Aorta (tissue), 5 donors: Measurements from ENCODE around the gene JSRP1. TPM values are rescaled to one million over a fixed set of nuclear protein-coding genes. Genes with fewer than 3 reads are reported as not detected.

Experiments
- ATAC-seq: fragments of 200-7000 bp; cut with Tn5 transposase; one replicate; pipeline ENCODE4 v1.9.1; 2022; ENCODE audit warnings: moderate library complexity; ENCODE audit not compliant: low FRiP score
- DNase-seq, 2 donors: peaks; one replicate each; pipeline ENCODE4 v3.0.0-alpha.2; 2020
- H3K27ac ChIP-seq, 2 donors: one replicate each; pipeline ENCODE4 v1.5.1; 2013; ENCODE audit warnings: low read length in 2 of 2, mild to moderate bottlenecking in 2 of 2, moderate library complexity in 2 of 2, control low read depth in 1 of 2, inconsistent platforms in 1 of 2, low read depth in 1 of 2
- H3K27me3 ChIP-seq, 2 donors: one replicate each; pipeline ENCODE4 v1.6.1; 2013; ENCODE audit warnings: control low read depth in 1 of 2, low read length in 1 of 2, mild to moderate bottlenecking in 1 of 2, moderate library complexity in 1 of 2; ENCODE audit not compliant: insufficient read depth in 2 of 2, control insufficient read depth in 1 of 2
- H3K36me3 ChIP-seq, 2 donors: one replicate each; pipeline ENCODE4 v1.6.1; 2013; ENCODE audit warnings: control low read depth in 1 of 2, low read length in 1 of 2, mild to moderate bottlenecking in 1 of 2; ENCODE audit not compliant: insufficient read depth in 2 of 2, control insufficient read depth in 1 of 2
- H3K4me1 ChIP-seq, 2 donors: one replicate each; pipeline ENCODE4 v1.6.1; 2013; ENCODE audit warnings: low read length in 2 of 2, control low read depth in 1 of 2, mild to moderate bottlenecking in 1 of 2, moderate library complexity in 1 of 2; ENCODE audit not compliant: insufficient read depth in 2 of 2, control insufficient read depth in 1 of 2
- H3K4me3 ChIP-seq, 2 donors: one replicate each; pipeline ENCODE4 v1.5.1; 2013; ENCODE audit warnings: low read length in 2 of 2, control low read depth in 1 of 2, mild to moderate bottlenecking in 1 of 2
- H3K9me3 ChIP-seq: one replicate; pipeline ENCODE4 v1.6.1; 2013; ENCODE audit warnings: mild to moderate bottlenecking, low read length; ENCODE audit not compliant: control insufficient read depth
- WGBS, 2 donors: extraction: QIAGEN DNeasy Blood & Tissue Kit; methylation state at CpG; one replicate each; pipeline ENCODE4 v1.1.7; 2013; 5-methylcytosine and 5-hydroxymethylcytosine counted together
- intact Hi-C, 2 donors: fragments of 100-400 bp; cut with DNase I; formaldehyde crosslinking; loops; one replicate each; pipeline versions ENCODE4 v1.14.2 to v1.15.0; 2022
- polyA plus RNA-seq, 2 donors: library from polyadenylated mRNA; stranded (reverse); fragments of 200-250 nt; gene quantifications; one replicate each; pipeline ENCODE4 v1.2.3, GENCODE V29; 2013
- total RNA-seq, 2 donors: library from RNA; stranded (reverse); fragmentation: NEBNext Ultra II Directional; extraction: Animal tissue kit (Norgen Biotek cat#: 25700); gene quantifications; one replicate each; pipeline ENCODE4 v1.2.1, GENCODE V29; 2021
- donor health status: healthy with polysubstance abuse.
- donor health status: Bipolar disorder and iron deficiency.
- donor health status: DM: no; HTN: no; CAD: no.
- donor health status: DM: no; HTN: no; CAD: no.
- donor health status: DM: yes; HTN: yes; CAD: no.

JSRP1 gene
- total and polyA plus RNA-seq, 4 donors, result 0.38 to 0.42 TPM; not detected in 2

GRCh38 chr19:2275588-2276428, 19.6 kb upstream of the JSRP1 start:
- H3K4me3 ChIP-seq, result no peak overlapping the region
- H3K4me1 ChIP-seq, result no peaks in the 10 kb centered on the region
- no peaks in the 10 kb centered on the region for H3K27me3 ChIP-seq
- H3K27ac ChIP-seq, result no peak overlapping the region
- no peaks in the 10 kb centered on the region for H3K9me3 ChIP-seq
- intact Hi-C loops, result no loop called here
- DNase-seq, result peak in 1 of 2 donors; percentile 85
- no peak for ATAC-seq
- WGBS, 2 donors, result 66 to 67% methylated on average over 64 to 74 of the region's 74 CpGs
- H3K36me3 ChIP-seq, result peaks cover 0 to 2% of the 10 kb centered on the region in 2 donors

- peaks cover 0 to 2% of the 10 kb centered on the region in 2 donors for H3K36me3 ChIP-seq
- WGBS, 2 donors, result 58 to 62% methylated on average over 16 of the region's 16 CpGs
- H3K27me3 ChIP-seq, result no peaks in the 10 kb centered on the region
- no peak overlapping the region for H3K4me3 ChIP-seq
- no peak overlapping the region for H3K27ac ChIP-seq
- no peaks in the 10 kb centered on the region for H3K9me3 ChIP-seq
- no peak for ATAC-seq
- no peaks in the 10 kb centered on the region for H3K4me1 ChIP-seq
- DNase-seq, result peak in 1 of 2 donors; percentile 87
- intact Hi-C loops, result loop anchor here in 1 of 2 donors (5.0 kb wide), 2 partner anchors 38 to 123 kb away; partner anchors contain the start of genes AP3D1, PLEKHJ1 and SF3A2
Measured at GRCh38 chr19:2274931-2275535, 18.8 kb upstream of the JSRP1 start.

GRCh38 chr19:2274185-2274711, 18.0 kb upstream of the JSRP1 start:
- ATAC-seq (no peak), DNase-seq (no peak)
- 86 to 92% methylated on average over 9 of the region's 9 CpGs for WGBS, 2 donors
- intact Hi-C loops, result loop anchor here in 1 of 2 donors (5.0 kb wide), 2 partner anchors 37 to 122 kb away; partner anchors contain the start of genes AP3D1, PLEKHJ1 and SF3A2
- no peaks in the 10 kb centered on the region for H3K27me3 ChIP-seq
- H3K27ac ChIP-seq, result peak overlapping the region in 1 of 2 donors; percentile 5
- H3K9me3 ChIP-seq, result no peaks in the 10 kb centered on the region
- H3K36me3 ChIP-seq, result peaks cover 0 to 2% of the 10 kb centered on the region in 2 donors
- H3K4me3 ChIP-seq, result no peak overlapping the region
- H3K4me1 ChIP-seq, result no peaks in the 10 kb centered on the region

GRCh38 chr19:2273356-2274184, 17.4 kb upstream of the JSRP1 start:
- H3K27ac ChIP-seq, result peak overlapping the region; percentile 5 to 29
- no peaks in the 10 kb centered on the region for H3K27me3 ChIP-seq
- intact Hi-C loops, result loop anchor here (2.0 to 5.0 kb wide), 3 partner anchors 36 to 121 kb away; partner anchors contain the start of genes PLEKHJ1 (in 2 of the 2), SF3A2 (in 2 of the 2) and AP3D1 (in 1 of the 2)
- no peak overlapping the region for H3K4me3 ChIP-seq
- H3K4me1 ChIP-seq, result no peaks in the 10 kb centered on the region
- DNase-seq, result peak; percentile 86 to 93
- peak; percentile 46 for ATAC-seq
- 12 to 13% methylated on average over 44 to 45 of the region's 45 CpGs for WGBS, 2 donors
- no peaks in the 10 kb centered on the region for H3K9me3 ChIP-seq
- peaks cover 0 to 2% of the 10 kb centered on the region in 2 donors for H3K36me3 ChIP-seq

- DNase-seq (peak in 1 of 2 donors; percentile 62), ATAC-seq (no peak)
- 37 to 42% methylated on average over 39 to 43 of the region's 43 CpGs for WGBS, 2 donors
- no peaks in the 10 kb centered on the region for H3K9me3 ChIP-seq
- H3K4me1 ChIP-seq, result no peaks in the 10 kb centered on the region
- peaks cover 0 to 2% of the 10 kb centered on the region in 2 donors for H3K36me3 ChIP-seq
- H3K27me3 ChIP-seq, result no peaks in the 10 kb centered on the region
- H3K27ac ChIP-seq, result peak overlapping the region; percentile 6 to 74
- H3K4me3 ChIP-seq, result peak overlapping the region; percentile 49 to 96
- intact Hi-C loops, result loop anchor here (2.0 to 5.0 kb wide), 3 partner anchors 34 to 119 kb away; partner anchors contain the start of genes PLEKHJ1 (in 2 of the 2), SF3A2 (in 2 of the 2) and AP3D1 (in 1 of the 2)
Measured at GRCh38 chr19:2271234-2272103, 15.3 kb upstream of the JSRP1 start.

- peak; percentile 52 for ATAC-seq
Measured at GRCh38 chr19:2270423-2271233, 14.4 kb upstream of the JSRP1 start.

GRCh38 chr19:2270157-2270422, 13.9 kb upstream of the JSRP1 start:
- Histone ChIP-seq H3K4me3 (peak overlapping the region; percentile 49 to 96), H3K27me3 (no peaks in the 10 kb centered on the region), H3K27ac (peak overlapping the region; percentile 83 to 93), H3K36me3 (peaks cover 0 to 2% of the 10 kb centered on the region in 2 donors), H3K4me1 (no peaks in the 10 kb centered on the region), H3K9me3 (no peaks in the 10 kb centered on the region)
- ATAC-seq, result peak; percentile 45
- intact Hi-C loops, result loop anchor here in 1 of 2 donors (5.0 kb wide), 2 partner anchors 33 to 118 kb away; partner anchors contain the start of genes AP3D1, PLEKHJ1 and SF3A2
- WGBS, 2 donors, result 0 to 1% methylated on average over 21 to 30 of the region's 30 CpGs
- DNase-seq, result peak in 1 of 2 donors; percentile 89

More at GRCh38 chr19:2270423-2271233, 14.4 kb upstream of the JSRP1 start:
- H3K27me3 ChIP-seq, result no peaks in the 10 kb centered on the region
- H3K4me1 ChIP-seq, result no peaks in the 10 kb centered on the region
- H3K36me3 ChIP-seq, result peaks cover 0 to 2% of the 10 kb centered on the region in 2 donors
- DNase-seq, result peak; percentile 94 to 96
- intact Hi-C loops, result loop anchor here in 1 of 2 donors (5.0 kb wide), 2 partner anchors 33 to 118 kb away; partner anchors contain the start of genes AP3D1, PLEKHJ1 and SF3A2
- H3K9me3 ChIP-seq, result no peaks in the 10 kb centered on the region
- 0% methylated on average over 75 to 88 of the region's 88 CpGs for WGBS, 2 donors
- H3K27ac ChIP-seq, result peak overlapping the region; percentile 83 to 93
- peak overlapping the region; percentile 49 to 96 for H3K4me3 ChIP-seq
